ENCODE measurements around the gene CADM2. TPM values are rescaled to one million over a fixed set of nuclear protein-coding genes. Genes with fewer than 3 reads are reported as not detected.

CADM2 gene
- total and polyA plus RNA-seq, 2 donors (not counting 3 experiments of a cell fraction or from before 2014, with no cell fraction given), result not detected

DNA sequence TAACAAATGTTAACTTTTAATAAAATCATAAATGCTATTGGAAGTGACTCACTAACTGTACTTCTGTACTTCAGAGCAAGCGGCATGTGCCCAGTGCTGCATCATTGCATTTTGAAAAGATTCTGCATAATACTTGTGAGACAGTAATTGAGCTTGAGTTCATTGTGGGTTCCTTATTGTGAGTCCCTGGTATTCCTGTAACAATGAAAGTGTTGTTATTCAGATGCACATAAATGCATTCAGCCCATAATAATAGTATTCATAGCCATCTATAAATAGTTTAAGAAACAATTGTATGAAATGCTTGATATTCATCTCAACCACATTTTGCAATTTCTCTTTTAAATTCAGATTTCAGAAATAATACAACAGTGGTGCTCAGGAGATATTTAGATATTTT, 976.4 kb downstream of the CADM2 start:
- H3K27ac ChIP-seq (ENCODE audit: insufficient read depth, low read depth, low read length), result no peak overlapping the region
- no peak overlapping the region for H3K9ac ChIP-seq (replicated peaks; ENCODE audit: extremely low read depth, insufficient read depth, low read length)
- dilution Hi-C loops (cut with MboI; ENCODE audit: extremely low pct_ligation_motif_present, low sequenced_read_pairs) (no loop called here), intact Hi-C loops (cut with micrococcal nuclease) (no loop called here)
- no peaks in the 10 kb centered on the region for H3K4me1 ChIP-seq (ENCODE audit: control insufficient read depth, extremely low read depth, insufficient read depth, low read length)
- no peak overlapping the region for H3K4me3 ChIP-seq (replicated peaks in 1 of 3; ENCODE audit: insufficient read depth in 1 of 3, low read depth in 1 of 3, low read length in 3 of 3)
- H3K36me3 ChIP-seq (ENCODE audit: control insufficient read depth in 2 of 2, extremely low read depth in 1 of 2, insufficient read depth in 2 of 2, low read length in 2 of 2), result no peaks in the 10 kb centered on the region
- no peaks in the 10 kb centered on the region for H3K79me2 ChIP-seq (ENCODE audit: control insufficient read depth, insufficient read depth, low read length)
- no peaks in the 10 kb centered on the region for H3K9me1 ChIP-seq (replicated peaks; ENCODE audit: control insufficient read depth, extremely low read depth, insufficient read depth, low read length)
- no peaks in the 10 kb centered on the region for H3K9me3 ChIP-seq (replicated peaks; ENCODE audit: control insufficient read depth, insufficient read depth, low read length)
- no peak overlapping the region for H3K4me2 ChIP-seq (ENCODE audit: insufficient read depth, low read length)
- BruUV-seq (replicated peaks), result no TSS peak
- no peak overlapping the region for H2AFZ ChIP-seq (ENCODE audit: low read depth, low read length)
- CTCF ChIA-PET, result no interaction called here
- TF ChIP-seq FOS (IDR thresholded peaks at IDR 0.05; ENCODE audit: borderline replicate concordance, insufficient read depth, low read length) (no peak), POLR2AphosphoS5 (IDR thresholded peaks at IDR 0.05; ENCODE audit: insufficient read depth, low read depth, low read length) (no peak), EZH2 (IDR thresholded peaks at IDR 0.05; ENCODE audit: borderline replicate concordance, low read depth, low read length, severe bottlenecking) (no peak)
- TF ChIP-seq, protein P1, sequence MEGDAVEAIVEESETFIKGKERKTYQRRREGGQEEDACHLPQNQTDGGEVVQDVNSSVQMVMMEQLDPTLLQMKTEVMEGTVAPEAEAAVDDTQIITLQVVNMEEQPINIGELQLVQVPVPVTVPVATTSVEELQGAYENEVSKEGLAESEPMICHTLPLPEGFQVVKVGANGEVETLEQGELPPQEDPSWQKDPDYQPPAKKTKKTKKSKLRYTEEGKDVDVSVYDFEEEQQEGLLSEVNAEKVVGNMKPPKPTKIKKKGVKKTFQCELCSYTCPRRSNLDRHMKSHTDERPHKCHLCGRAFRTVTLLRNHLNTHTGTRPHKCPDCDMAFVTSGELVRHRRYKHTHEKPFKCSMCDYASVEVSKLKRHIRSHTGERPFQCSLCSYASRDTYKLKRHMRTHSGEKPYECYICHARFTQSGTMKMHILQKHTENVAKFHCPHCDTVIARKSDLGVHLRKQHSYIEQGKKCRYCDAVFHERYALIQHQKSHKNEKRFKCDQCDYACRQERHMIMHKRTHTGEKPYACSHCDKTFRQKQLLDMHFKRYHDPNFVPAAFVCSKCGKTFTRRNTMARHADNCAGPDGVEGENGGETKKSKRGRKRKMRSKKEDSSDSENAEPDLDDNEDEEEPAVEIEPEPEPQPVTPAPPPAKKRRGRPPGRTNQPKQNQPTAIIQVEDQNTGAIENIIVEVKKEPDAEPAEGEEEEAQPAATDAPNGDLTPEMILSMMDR (IDR thresholded peaks at IDR 0.05; ENCODE audit: extremely low read depth in 1 of 2, insufficient read depth in 1 of 2, low read depth in 1 of 2, low read length in 2 of 2), result no peak
- TF ChIP-seq, protein P2, sequence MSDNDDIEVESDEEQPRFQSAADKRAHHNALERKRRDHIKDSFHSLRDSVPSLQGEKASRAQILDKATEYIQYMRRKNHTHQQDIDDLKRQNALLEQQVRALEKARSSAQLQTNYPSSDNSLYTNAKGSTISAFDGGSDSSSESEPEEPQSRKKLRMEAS (IDR thresholded peaks at IDR 0.05; ENCODE audit: insufficient read depth, insufficient read length), result no peak
- H4K20me1 ChIP-seq (replicated peaks; ENCODE audit: control insufficient read depth, extremely low read depth, insufficient read depth, low read length), result no peaks in the 10 kb centered on the region
- DNase-seq (ENCODE audit: low read depth, low spot score), result no peak
- no peaks in the 10 kb centered on the region for H3K27me3 ChIP-seq (ENCODE audit: control insufficient read depth in 2 of 2, insufficient read depth in 2 of 2, low read length in 2 of 2)
- FAIRE-seq, result no peak
- POLR2A ChIA-PET, result no interaction called here

DNA sequence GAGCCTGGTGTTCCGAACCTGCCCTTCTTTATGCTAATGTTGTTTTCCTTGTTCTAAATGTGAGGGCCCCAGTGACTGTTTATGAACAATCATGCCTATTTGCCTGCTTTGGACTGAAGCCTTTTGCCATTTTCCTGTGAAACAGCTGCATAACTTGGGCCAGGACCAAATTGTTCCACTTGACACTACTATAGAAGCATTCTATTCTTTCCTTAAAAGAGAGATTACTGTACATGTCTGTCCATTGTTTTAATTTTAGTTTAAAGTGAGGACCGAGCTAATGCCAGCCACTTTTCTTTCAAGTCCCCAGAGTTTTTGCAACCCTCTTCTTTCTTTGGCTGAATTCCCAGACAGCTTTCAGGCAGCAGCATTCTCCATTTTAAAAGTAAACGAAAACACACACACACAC, 980.3 kb downstream of the CADM2 start:
- dilution Hi-C loops (cut with MboI; ENCODE audit: extremely low pct_ligation_motif_present, low sequenced_read_pairs), result no loop called here
- Histone ChIP-seq H3K27me3 (ENCODE audit: control insufficient read depth in 2 of 2, insufficient read depth in 2 of 2, low read length in 2 of 2) (no peaks in the 10 kb centered on the region), H3K4me3 (replicated peaks in 1 of 3; ENCODE audit: insufficient read depth in 1 of 3, low read depth in 1 of 3, low read length in 3 of 3) (no peak overlapping the region), H3K9me1 (replicated peaks; ENCODE audit: control insufficient read depth, extremely low read depth, insufficient read depth, low read length) (no peaks in the 10 kb centered on the region), H3K27ac (ENCODE audit: insufficient read depth, low read depth, low read length) (no peak overlapping the region), H3K9ac (replicated peaks; ENCODE audit: extremely low read depth, insufficient read depth, low read length) (no peak overlapping the region), H3K36me3 (ENCODE audit: control insufficient read depth in 2 of 2, extremely low read depth in 1 of 2, insufficient read depth in 2 of 2, low read length in 2 of 2) (no peaks in the 10 kb centered on the region), H3K4me1 (ENCODE audit: control insufficient read depth, extremely low read depth, insufficient read depth, low read length) (no peaks in the 10 kb centered on the region), H3K9me3 (replicated peaks; ENCODE audit: control insufficient read depth, insufficient read depth, low read length) (no peaks in the 10 kb centered on the region), H3K4me2 (ENCODE audit: insufficient read depth, low read length) (no peak overlapping the region), H4K20me1 (replicated peaks; ENCODE audit: control insufficient read depth, extremely low read depth, insufficient read depth, low read length) (no peaks in the 10 kb centered on the region), H2AFZ (ENCODE audit: low read depth, low read length) (no peak overlapping the region), H3K79me2 (ENCODE audit: control insufficient read depth, insufficient read depth, low read length) (no peaks in the 10 kb centered on the region)
- ChIA-PET CTCF (no interaction called here), POLR2A (no interaction called here)
- intact Hi-C loops (cut with micrococcal nuclease), result no loop called here
- BruUV-seq (replicated peaks), result no TSS peak
- FAIRE-seq (no peak), DNase-seq (ENCODE audit: low read depth, low spot score) (no peak)
- TF ChIP-seq FOS (IDR thresholded peaks at IDR 0.05; ENCODE audit: borderline replicate concordance, insufficient read depth, low read length) (no peak), POLR2A (IDR thresholded peaks at IDR 0.05; ENCODE audit: low read depth, low read length) (no peak)
